ENCODE data around the gene MEDAG.

Gene MEDAG

DNA sequence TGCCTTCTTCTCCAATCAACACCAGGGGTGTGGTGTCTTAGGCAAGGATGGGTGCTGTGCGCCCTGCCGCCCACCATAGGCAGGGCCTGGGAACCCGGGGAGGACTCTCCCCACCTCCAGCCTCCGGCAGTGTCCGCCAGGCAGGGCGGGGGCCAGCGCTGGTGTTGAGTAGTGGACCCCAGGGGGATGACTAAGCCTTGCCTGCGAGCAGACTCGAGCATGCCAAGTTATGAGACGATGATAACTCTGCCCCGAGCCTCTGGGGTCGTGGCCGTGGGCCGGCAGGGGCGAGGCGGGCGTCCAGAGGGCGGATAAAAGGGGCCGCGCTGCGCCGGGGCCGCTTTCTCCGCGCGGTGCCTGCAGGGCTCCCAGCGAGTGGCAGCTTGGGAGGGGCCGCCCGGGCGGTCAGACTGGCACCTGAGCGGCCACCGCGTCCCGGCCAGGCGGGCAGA lies at the start of gene MEDAG:
MEDAG (plus strand) TSS at position 340 of the 452 bp plus-strand sequence. CDS start 245 bp downstream, outside the sequence.
- Histone ChIP-seq H3K27ac (ENCODE audit: low read depth, low read length) (no peak within 1 kb of the TSS), H3K36me3 (ENCODE audit: control insufficient read depth in 1 of 2, insufficient read depth in 2 of 2, low read length in 2 of 2) (no peaks in the 10 kb centered on the region), H3K4me3 (ENCODE audit: low read depth in 1 of 2, low read length in 2 of 2) (peak within 1 kb of the TSS in 1 of 2 donors; percentile 21), H3K9ac (ENCODE audit: low read depth in 1 of 2, low read length in 2 of 2) (no peak within 1 kb of the TSS), H3K4me1 (ENCODE audit: control insufficient read depth in 1 of 2, insufficient read depth in 2 of 2, low read length in 2 of 2) (no peaks in the 10 kb centered on the region), H3K27me3 (ENCODE audit: control insufficient read depth in 1 of 2, insufficient read depth in 2 of 2, low read length in 2 of 2) (peaks cover 33 to 46% of the 10 kb centered on the region in 2 donors), H3K9me3 (ENCODE audit: control insufficient read depth in 1 of 2, low read length in 2 of 2) (no peaks in the 10 kb centered on the region)

DNA sequence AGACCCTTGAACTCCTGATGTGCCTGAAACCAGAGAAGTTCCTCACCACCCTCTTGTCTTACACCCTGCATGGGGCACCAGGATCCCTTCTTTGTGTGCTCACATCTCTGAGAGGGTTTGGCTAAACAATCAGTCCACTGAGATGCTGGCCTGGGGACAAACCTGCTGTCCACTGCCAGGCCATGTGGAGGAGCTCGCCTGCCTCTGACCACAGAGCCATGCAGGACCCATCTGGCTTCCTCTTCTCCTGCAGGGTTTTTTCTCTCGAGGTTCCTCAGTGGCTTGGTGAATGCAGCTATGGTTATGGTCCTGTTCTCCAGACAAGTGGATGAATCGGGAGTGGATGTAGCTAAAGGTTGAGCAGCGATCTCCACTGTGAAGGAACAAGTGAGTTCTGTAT lies 49.1 kb upstream of the MEDAG start:
- no peak overlapping the region for H3K27ac ChIP-seq (ENCODE audit: low read depth, low read length)
- H3K36me3 ChIP-seq (ENCODE audit: control insufficient read depth in 1 of 2, insufficient read depth in 2 of 2, low read length in 2 of 2) = no peaks in the 10 kb centered on the region
- no peaks in the 10 kb centered on the region for H3K9me3 ChIP-seq (ENCODE audit: control insufficient read depth in 1 of 2, low read length in 2 of 2)
- H3K4me1 ChIP-seq (ENCODE audit: control insufficient read depth in 1 of 2, insufficient read depth in 2 of 2, low read length in 2 of 2) = no peaks in the 10 kb centered on the region
- no peak overlapping the region for H3K9ac ChIP-seq (ENCODE audit: low read depth in 1 of 2, low read length in 2 of 2)
- H3K4me3 ChIP-seq (ENCODE audit: low read depth in 1 of 2, low read length in 2 of 2) = no peak overlapping the region
- H3K27me3 ChIP-seq (ENCODE audit: control insufficient read depth in 1 of 2, insufficient read depth in 2 of 2, low read length in 2 of 2) = no peaks in the 10 kb centered on the region

DNA sequence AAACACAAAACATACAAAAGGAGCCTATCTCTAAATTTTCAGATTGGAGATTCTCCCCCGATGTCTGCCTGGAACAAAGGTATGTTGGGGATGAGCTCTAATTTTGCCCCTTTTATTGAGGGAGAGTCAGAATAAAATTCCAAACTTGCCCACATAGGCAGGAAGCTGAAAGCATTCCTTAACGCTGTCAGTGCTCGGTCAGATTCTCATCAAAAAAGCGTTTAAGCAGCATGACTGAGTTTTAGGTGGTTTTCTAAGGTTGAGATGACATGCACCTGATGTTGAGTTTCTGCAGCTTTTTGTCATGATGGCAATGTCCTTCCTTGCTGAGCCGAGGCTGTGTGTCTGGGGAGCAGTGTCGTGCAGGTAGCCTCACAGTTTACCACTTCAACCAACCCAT lies 48.4 kb upstream of the MEDAG start:
- no peak overlapping the region for H3K4me3 ChIP-seq (ENCODE audit: low read depth in 1 of 2, low read length in 2 of 2)
- H3K27ac ChIP-seq (ENCODE audit: low read depth, low read length) = no peak overlapping the region
- no peaks in the 10 kb centered on the region for H3K27me3 ChIP-seq (ENCODE audit: control insufficient read depth in 1 of 2, insufficient read depth in 2 of 2, low read length in 2 of 2)
- H3K9me3 ChIP-seq (ENCODE audit: control insufficient read depth in 1 of 2, low read length in 2 of 2) = no peaks in the 10 kb centered on the region
- no peaks in the 10 kb centered on the region for H3K36me3 ChIP-seq (ENCODE audit: control insufficient read depth in 1 of 2, insufficient read depth in 2 of 2, low read length in 2 of 2)
- H3K4me1 ChIP-seq (ENCODE audit: control insufficient read depth in 1 of 2, insufficient read depth in 2 of 2, low read length in 2 of 2) = no peaks in the 10 kb centered on the region
- H3K9ac ChIP-seq (ENCODE audit: low read depth in 1 of 2, low read length in 2 of 2) = no peak overlapping the region

DNA sequence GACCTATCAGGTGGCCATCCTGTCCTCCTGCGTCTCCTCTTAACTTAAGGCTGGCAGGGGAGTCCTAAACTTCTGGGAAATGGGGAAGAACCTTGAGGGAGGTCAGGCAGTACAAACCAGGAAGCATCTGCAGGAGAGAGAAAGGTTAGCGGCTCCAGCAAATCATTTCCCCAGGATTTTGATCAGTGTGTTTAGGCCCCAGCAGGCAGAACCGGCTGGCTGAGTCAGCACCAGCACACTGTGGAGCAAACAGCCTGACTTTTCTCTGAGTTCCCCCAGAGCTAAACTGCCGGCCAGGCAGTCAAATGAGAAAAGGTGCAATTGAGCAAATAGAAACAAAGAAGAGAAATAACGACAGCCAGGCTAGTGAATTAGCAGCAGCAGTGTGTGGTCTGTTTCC lies 46.7 kb upstream of the MEDAG start:
- no peak overlapping the region for H3K27ac ChIP-seq (ENCODE audit: low read depth, low read length)
- H3K4me1 ChIP-seq (ENCODE audit: control insufficient read depth in 1 of 2, insufficient read depth in 2 of 2, low read length in 2 of 2) = peaks cover under 1 to 4% of the 10 kb centered on the region in 2 donors
- no peaks in the 10 kb centered on the region for H3K9me3 ChIP-seq (ENCODE audit: control insufficient read depth in 1 of 2, low read length in 2 of 2)
- H3K9ac ChIP-seq (ENCODE audit: low read depth in 1 of 2, low read length in 2 of 2) = no peak overlapping the region
- H3K4me3 ChIP-seq (ENCODE audit: low read depth in 1 of 2, low read length in 2 of 2) = no peak overlapping the region
- H3K36me3 ChIP-seq (ENCODE audit: control insufficient read depth in 1 of 2, insufficient read depth in 2 of 2, low read length in 2 of 2) = no peaks in the 10 kb centered on the region
- H3K27me3 ChIP-seq (ENCODE audit: control insufficient read depth in 1 of 2, insufficient read depth in 2 of 2, low read length in 2 of 2) = no peaks in the 10 kb centered on the region

DNA sequence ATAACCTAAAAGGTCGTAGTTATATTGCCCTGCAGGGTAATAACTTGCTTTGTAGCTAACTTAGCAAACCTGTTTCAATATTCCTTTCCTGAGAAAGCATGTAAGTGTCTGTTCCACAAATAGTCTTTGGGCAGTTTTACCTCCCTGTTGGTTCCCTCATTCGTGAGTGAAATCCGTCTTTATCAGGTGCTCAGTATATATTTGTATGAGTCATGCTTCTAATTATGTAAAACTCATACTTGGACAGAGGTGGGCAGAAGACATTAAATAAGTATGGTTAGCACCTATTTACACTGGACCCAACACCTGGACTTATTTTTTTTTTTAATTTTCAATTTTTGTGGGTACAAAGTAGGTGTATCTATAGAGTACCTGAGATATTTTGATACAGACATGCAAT lies 44.9 kb upstream of the MEDAG start:
- H3K9me3 ChIP-seq (ENCODE audit: control insufficient read depth in 1 of 2, low read length in 2 of 2) = no peaks in the 10 kb centered on the region
- no peaks in the 10 kb centered on the region for H3K27me3 ChIP-seq (ENCODE audit: control insufficient read depth in 1 of 2, insufficient read depth in 2 of 2, low read length in 2 of 2)
- no peak overlapping the region for H3K4me3 ChIP-seq (ENCODE audit: low read depth in 1 of 2, low read length in 2 of 2)
- H3K36me3 ChIP-seq (ENCODE audit: control insufficient read depth in 1 of 2, insufficient read depth in 2 of 2, low read length in 2 of 2) = no peaks in the 10 kb centered on the region
- H3K4me1 ChIP-seq (ENCODE audit: control insufficient read depth in 1 of 2, insufficient read depth in 2 of 2, low read length in 2 of 2) = peaks cover 9 to 16% of the 10 kb centered on the region in 2 donors
- H3K27ac ChIP-seq (ENCODE audit: low read depth, low read length) = no peak overlapping the region
- H3K9ac ChIP-seq (ENCODE audit: low read depth in 1 of 2, low read length in 2 of 2) = no peak overlapping the region

DNA sequence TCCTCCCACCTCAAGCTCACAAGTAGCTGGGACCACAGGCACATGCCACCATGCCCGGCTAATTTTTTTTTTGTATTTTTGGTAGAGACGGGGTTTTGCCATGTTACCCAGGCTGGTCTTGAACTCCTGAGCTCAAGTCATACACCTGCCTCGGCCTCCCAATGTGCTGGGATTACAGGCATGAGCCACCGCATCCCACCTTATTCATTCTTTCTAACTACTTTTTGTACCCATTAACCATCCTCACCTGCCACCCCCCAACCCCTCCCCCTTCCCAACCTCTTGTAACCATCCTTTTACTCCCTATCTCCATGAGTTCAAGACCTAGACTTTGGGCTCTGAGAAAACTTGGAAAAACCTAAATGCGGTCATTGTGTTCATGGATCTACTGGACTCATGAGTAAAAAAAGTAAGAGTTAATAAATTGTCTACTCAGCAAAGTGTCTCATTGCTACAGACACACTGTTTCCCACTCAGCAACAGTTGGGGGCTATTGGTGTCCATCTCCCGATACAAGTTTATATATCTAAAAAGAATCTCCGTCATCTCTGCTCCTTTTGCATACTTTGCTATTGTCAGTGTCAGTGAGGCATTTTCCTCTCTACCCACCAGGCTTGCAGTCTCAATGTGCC lies 44.1 kb upstream of the MEDAG start:
- H3K36me3 ChIP-seq (ENCODE audit: control insufficient read depth in 1 of 2, insufficient read depth in 2 of 2, low read length in 2 of 2) = no peaks in the 10 kb centered on the region
- no peaks in the 10 kb centered on the region for H3K27me3 ChIP-seq (ENCODE audit: control insufficient read depth in 1 of 2, insufficient read depth in 2 of 2, low read length in 2 of 2)
- H3K27ac ChIP-seq (ENCODE audit: low read depth, low read length) = no peak overlapping the region
- H3K4me3 ChIP-seq (ENCODE audit: low read depth in 1 of 2, low read length in 2 of 2) = no peak overlapping the region
- peaks cover 9 to 16% of the 10 kb centered on the region in 2 donors for H3K4me1 ChIP-seq (ENCODE audit: control insufficient read depth in 1 of 2, insufficient read depth in 2 of 2, low read length in 2 of 2)
- H3K9me3 ChIP-seq (ENCODE audit: control insufficient read depth in 1 of 2, low read length in 2 of 2) = no peaks in the 10 kb centered on the region
- H3K9ac ChIP-seq (ENCODE audit: low read depth in 1 of 2, low read length in 2 of 2) = no peak overlapping the region

DNA sequence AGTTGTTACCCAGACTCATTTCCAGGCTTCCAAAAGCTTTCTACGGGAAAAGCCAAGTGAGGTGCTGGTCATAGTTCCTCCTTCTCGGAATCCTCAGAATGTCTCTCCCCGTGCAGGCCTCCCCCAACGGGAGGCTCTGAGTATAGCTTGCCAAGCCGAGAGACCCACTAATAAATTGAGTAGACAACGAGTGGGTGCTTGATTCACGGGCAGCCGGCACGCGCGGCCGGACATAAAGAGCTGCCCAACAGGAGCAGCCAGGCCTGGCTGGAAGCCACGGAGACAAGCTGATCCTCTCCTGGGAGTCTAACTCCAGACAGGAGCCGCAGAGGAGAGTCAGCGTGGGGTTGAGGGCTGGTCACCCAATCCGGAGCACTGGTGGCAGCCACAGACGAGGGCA lies 43.4 kb upstream of the MEDAG start:
- H3K4me3 ChIP-seq (ENCODE audit: low read depth in 1 of 2, low read length in 2 of 2) = no peak overlapping the region

DNA sequence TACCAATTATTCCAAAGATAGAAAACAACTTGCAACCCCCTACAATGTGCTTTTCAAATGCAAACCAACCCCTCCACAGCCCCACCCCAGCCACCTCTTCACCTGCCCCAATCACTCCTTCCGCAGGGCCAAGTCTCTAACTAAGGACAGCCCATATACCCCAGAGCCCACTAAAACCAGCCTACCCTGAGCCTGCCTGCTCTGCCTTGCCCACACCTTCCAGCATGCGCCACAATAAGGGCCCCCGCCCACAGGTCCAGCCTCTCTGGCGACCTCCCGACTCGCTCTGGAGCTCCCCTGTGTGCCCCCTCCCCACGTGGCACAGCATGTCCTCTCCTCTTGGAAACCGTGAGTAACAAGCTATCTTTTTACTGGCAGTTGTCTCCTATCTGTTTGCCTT lies 42.8 kb upstream of the MEDAG start:
- Histone ChIP-seq H3K9me3 (ENCODE audit: control insufficient read depth in 1 of 2, low read length in 2 of 2) (no peaks in the 10 kb centered on the region), H3K4me3 (ENCODE audit: low read depth in 1 of 2, low read length in 2 of 2) (no peak overlapping the region), H3K36me3 (ENCODE audit: control insufficient read depth in 1 of 2, insufficient read depth in 2 of 2, low read length in 2 of 2) (no peaks in the 10 kb centered on the region), H3K4me1 (ENCODE audit: control insufficient read depth in 1 of 2, insufficient read depth in 2 of 2, low read length in 2 of 2) (peaks cover 9 to 16% of the 10 kb centered on the region in 2 donors), H3K9ac (ENCODE audit: low read depth in 1 of 2, low read length in 2 of 2) (no peak overlapping the region), H3K27me3 (ENCODE audit: control insufficient read depth in 1 of 2, insufficient read depth in 2 of 2, low read length in 2 of 2) (peaks cover 0 to 4% of the 10 kb centered on the region in 2 donors), H3K27ac (ENCODE audit: low read depth, low read length) (no peak overlapping the region)

More for the DNA sequence above, 43.4 kb upstream of the MEDAG start:
- H3K9ac ChIP-seq (ENCODE audit: low read depth in 1 of 2, low read length in 2 of 2) = no peak overlapping the region
- peaks cover 0 to 4% of the 10 kb centered on the region in 2 donors for H3K27me3 ChIP-seq (ENCODE audit: control insufficient read depth in 1 of 2, insufficient read depth in 2 of 2, low read length in 2 of 2)
- peaks cover 9 to 16% of the 10 kb centered on the region in 2 donors for H3K4me1 ChIP-seq (ENCODE audit: control insufficient read depth in 1 of 2, insufficient read depth in 2 of 2, low read length in 2 of 2)
- no peaks in the 10 kb centered on the region for H3K9me3 ChIP-seq (ENCODE audit: control insufficient read depth in 1 of 2, low read length in 2 of 2)
- no peaks in the 10 kb centered on the region for H3K36me3 ChIP-seq (ENCODE audit: control insufficient read depth in 1 of 2, insufficient read depth in 2 of 2, low read length in 2 of 2)
- H3K27ac ChIP-seq (ENCODE audit: low read depth, low read length) = no peak overlapping the region

DNA sequence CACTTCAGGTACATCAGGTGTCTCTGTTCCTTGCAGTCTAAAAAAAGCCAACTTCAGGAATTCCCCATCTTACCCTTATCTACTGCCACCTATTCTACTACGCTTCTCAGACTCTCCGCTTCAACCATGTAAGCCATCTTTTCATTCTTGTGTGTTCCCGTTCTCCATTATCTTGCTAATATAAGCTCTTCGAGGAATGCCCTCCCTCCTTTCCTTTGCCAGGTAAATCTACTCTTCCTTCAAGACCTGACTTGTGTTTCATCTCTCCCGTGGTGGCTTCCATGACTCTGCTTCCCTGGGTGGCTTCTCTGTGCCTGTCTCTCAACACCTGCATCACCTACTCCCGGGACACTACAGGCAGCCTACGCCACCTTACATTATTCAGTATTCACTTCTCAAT lies 42.3 kb upstream of the MEDAG start:
- H3K9ac ChIP-seq (ENCODE audit: low read depth in 1 of 2, low read length in 2 of 2) = no peak overlapping the region
- peaks cover 0 to 4% of the 10 kb centered on the region in 2 donors for H3K27me3 ChIP-seq (ENCODE audit: control insufficient read depth in 1 of 2, insufficient read depth in 2 of 2, low read length in 2 of 2)
- H3K4me1 ChIP-seq (ENCODE audit: control insufficient read depth in 1 of 2, insufficient read depth in 2 of 2, low read length in 2 of 2) = peaks cover 9 to 16% of the 10 kb centered on the region in 2 donors
- H3K36me3 ChIP-seq (ENCODE audit: control insufficient read depth in 1 of 2, insufficient read depth in 2 of 2, low read length in 2 of 2) = no peaks in the 10 kb centered on the region
- peak overlapping the region; percentile 30 for H3K27ac ChIP-seq (ENCODE audit: low read depth, low read length)
- H3K4me3 ChIP-seq (ENCODE audit: low read depth in 1 of 2, low read length in 2 of 2) = no peak overlapping the region
- no peaks in the 10 kb centered on the region for H3K9me3 ChIP-seq (ENCODE audit: control insufficient read depth in 1 of 2, low read length in 2 of 2)

DNA sequence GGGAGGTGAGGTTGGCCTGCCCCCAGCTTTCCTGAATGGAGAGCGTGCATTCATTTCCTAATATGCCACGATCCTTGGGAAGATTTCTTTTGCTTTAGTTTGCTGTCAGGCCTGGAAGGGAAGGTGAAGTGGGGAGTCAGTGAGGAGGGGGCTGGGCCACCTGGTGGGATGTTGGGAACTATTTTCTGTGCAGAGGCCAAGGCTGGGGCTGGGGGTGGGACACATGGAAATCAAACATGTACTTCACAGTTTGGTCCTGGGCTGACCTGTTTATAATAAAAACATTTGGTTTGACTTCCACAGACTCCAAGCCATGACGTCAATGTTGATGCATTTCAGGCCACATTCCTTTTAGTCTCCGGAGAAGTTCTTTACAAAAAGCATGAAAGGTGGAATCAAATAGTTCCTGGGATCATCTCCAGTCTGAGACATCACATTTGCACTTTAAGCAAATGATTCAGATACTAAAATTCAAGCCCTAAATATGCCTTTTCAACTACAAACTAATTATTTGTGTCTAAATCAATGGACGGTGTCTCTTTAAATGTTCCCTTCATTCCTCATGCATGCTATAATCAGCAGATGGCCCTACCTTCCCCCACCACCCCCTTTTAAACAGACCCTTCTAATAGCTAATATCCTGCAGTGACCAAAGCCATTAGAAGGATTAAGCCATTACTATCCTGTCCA lies 41.5 kb upstream of the MEDAG start:
- Histone ChIP-seq H3K4me1 (ENCODE audit: control insufficient read depth in 1 of 2, insufficient read depth in 2 of 2, low read length in 2 of 2) (peaks cover 9 to 20% of the 10 kb centered on the region in 2 donors), H3K9me3 (ENCODE audit: control insufficient read depth in 1 of 2, low read length in 2 of 2) (no peaks in the 10 kb centered on the region), H3K36me3 (ENCODE audit: control insufficient read depth in 1 of 2, insufficient read depth in 2 of 2, low read length in 2 of 2) (no peaks in the 10 kb centered on the region), H3K4me3 (ENCODE audit: low read depth in 1 of 2, low read length in 2 of 2) (no peak overlapping the region), H3K9ac (ENCODE audit: low read depth in 1 of 2, low read length in 2 of 2) (peak overlapping the region; percentile 8 to 44), H3K27me3 (ENCODE audit: control insufficient read depth in 1 of 2, insufficient read depth in 2 of 2, low read length in 2 of 2) (peaks cover 0 to 4% of the 10 kb centered on the region in 2 donors), H3K27ac (ENCODE audit: low read depth, low read length) (peak overlapping the region; percentile 53)
